Islet precursor cell (in vitro differentiated cells): ENCODE results near the gene NKAIN2.
"Not testable (repeated sequence)": the region's sequence is repeated elsewhere in the genome, so short reads cannot be mapped to it uniquely, and the experiment has no call there.

Experiments
- DNase-seq: peaks from one replicate; pipeline ENCODE4 v3.0.0-alpha.2; 2018

NKAIN2 gene

GRCh38 chr6:124356811-124357210 is 553.1 kb downstream of the NKAIN2 start:
- no peak for DNase-seq

GRCh38 chr6:124368131-124368530 is 564.5 kb downstream of the NKAIN2 start:
- no peak for DNase-seq

GRCh38 chr6:124371974-124372475 is 568.4 kb downstream of the NKAIN2 start:
- no peak for DNase-seq

GRCh38 chr6:124373386-124373785 is 569.7 kb downstream of the NKAIN2 start:
- no peak for DNase-seq

GRCh38 chr6:124389127-124389526 is 585.5 kb downstream of the NKAIN2 start:
- DNase-seq: no peak

- no peak for DNase-seq
Observed at GRCh38 chr6:124393536-124393935, 589.9 kb downstream of the NKAIN2 start.

- no peak for DNase-seq
Observed at GRCh38 chr6:124396361-124396760, 592.7 kb downstream of the NKAIN2 start.

GRCh38 chr6:124400261-124400999 is 596.8 kb downstream of the NKAIN2 start:
- no peak for DNase-seq

GRCh38 chr6:124410425-124410824 is 606.8 kb downstream of the NKAIN2 start:
- not testable (repeated sequence) for DNase-seq

- DNase-seq: not testable (repeated sequence)
Observed at GRCh38 chr6:124412657-124413056, 609.0 kb downstream of the NKAIN2 start.

- DNase-seq: no peak
Observed at GRCh38 chr6:124420116-124420840, 616.6 kb downstream of the NKAIN2 start.

GRCh38 chr6:124423621-124424020 is 620.0 kb downstream of the NKAIN2 start:
- DNase-seq: no peak

GRCh38 chr6:124430740-124431318 is 627.2 kb downstream of the NKAIN2 start:
- DNase-seq: no peak

GRCh38 chr6:124432620-124433019 is 629.0 kb downstream of the NKAIN2 start:
- no peak for DNase-seq

- DNase-seq: no peak
Observed at GRCh38 chr6:124433387-124434160, 629.9 kb downstream of the NKAIN2 start.

GRCh38 chr6:124434421-124434820 is 630.8 kb downstream of the NKAIN2 start:
- no peak for DNase-seq

GRCh38 chr6:124436803-124437202 is 633.1 kb downstream of the NKAIN2 start:
- DNase-seq: no peak

GRCh38 chr6:124438546-124439065 is 634.9 kb downstream of the NKAIN2 start:
- no peak for DNase-seq

- DNase-seq: no peak
Observed at GRCh38 chr6:124441450-124441849, 637.8 kb downstream of the NKAIN2 start.

GRCh38 chr6:124443541-124443940 is 639.9 kb downstream of the NKAIN2 start:
- no peak for DNase-seq

- no peak for DNase-seq
Observed at GRCh38 chr6:124445581-124445980, 641.9 kb downstream of the NKAIN2 start.

GRCh38 chr6:124446961-124447360 is 643.3 kb downstream of the NKAIN2 start:
- no peak for DNase-seq

- DNase-seq: no peak
Observed at GRCh38 chr6:124459268-124459667, 655.6 kb downstream of the NKAIN2 start.
